Cardiac fibroblast (primary cell): Measurements from ENCODE around the gene OR5A2.

Source experiments
- DNase-seq, 2 donors: peaks; one replicate each; pipeline versions ENCODE4 v3.0.0 to v3.0.0-alpha.2; 2010; ENCODE audit warnings: low read depth in 2 of 2
- H3K4me3 ChIP-seq, 2 donors: replicated peaks in 1 of 2; 1 replicate in 1 of 2; 2 replicates in 1 of 2; pipeline ENCODE4 v1.5.1; 2011; ENCODE audit warnings: low read depth in 2 of 2, low read length in 2 of 2, mild to moderate bottlenecking in 2 of 2, moderate library complexity in 1 of 2
- TF ChIP-seq, protein P1 (sequence below): IDR thresholded peaks from one replicate; pipeline ENCODE4 v1.5.1; 2011; ENCODE audit warnings: low read depth, mild to moderate bottlenecking, low read length, inconsistent platforms

The OR5A2 gene, protein sequence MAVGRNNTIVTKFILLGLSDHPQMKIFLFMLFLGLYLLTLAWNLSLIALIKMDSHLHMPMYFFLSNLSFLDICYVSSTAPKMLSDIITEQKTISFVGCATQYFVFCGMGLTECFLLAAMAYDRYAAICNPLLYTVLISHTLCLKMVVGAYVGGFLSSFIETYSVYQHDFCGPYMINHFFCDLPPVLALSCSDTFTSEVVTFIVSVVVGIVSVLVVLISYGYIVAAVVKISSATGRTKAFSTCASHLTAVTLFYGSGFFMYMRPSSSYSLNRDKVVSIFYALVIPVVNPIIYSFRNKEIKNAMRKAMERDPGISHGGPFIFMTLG

DNA sequence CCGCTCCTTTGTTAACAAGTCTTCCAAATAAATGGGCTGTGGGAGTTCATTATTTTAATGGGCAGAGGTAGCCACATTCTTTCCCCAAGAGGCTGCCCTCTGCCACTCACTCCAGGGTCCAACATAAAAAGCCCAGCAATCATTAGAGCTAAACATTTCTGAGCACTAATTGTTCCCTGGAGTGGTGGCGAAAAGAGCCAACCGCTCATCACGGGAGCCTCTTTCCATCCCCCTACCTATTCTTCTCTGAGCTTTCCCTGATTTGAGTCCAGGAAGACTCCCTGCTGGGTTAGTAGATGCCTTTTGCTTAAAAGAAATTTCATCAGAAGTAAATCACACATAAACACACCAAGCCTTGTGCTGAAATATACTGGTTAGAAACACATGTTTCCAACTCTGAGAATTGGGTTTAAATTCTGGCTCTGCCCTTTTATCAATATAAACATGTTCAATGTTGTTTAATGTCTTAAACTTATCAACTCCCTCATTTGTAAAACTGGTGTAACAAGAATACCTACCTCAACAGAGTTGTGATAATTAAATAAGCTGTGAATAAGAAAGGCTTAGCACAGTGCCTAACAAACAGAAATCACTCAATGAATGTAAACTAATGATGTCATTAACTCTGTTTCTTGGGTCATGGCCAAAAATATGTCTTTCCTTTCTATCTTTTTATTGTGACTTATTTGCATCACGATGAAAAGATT, at the start of gene OR5A2:
OR5A2 (minus strand) TSS at position 53 of the 707 bp plus-strand sequence. CDS start 3,460 bp downstream, outside the sequence.
- no peak within 1 kb of the TSS for H3K4me3 ChIP-seq
- no peak for DNase-seq
- TF ChIP-seq, protein P1, sequence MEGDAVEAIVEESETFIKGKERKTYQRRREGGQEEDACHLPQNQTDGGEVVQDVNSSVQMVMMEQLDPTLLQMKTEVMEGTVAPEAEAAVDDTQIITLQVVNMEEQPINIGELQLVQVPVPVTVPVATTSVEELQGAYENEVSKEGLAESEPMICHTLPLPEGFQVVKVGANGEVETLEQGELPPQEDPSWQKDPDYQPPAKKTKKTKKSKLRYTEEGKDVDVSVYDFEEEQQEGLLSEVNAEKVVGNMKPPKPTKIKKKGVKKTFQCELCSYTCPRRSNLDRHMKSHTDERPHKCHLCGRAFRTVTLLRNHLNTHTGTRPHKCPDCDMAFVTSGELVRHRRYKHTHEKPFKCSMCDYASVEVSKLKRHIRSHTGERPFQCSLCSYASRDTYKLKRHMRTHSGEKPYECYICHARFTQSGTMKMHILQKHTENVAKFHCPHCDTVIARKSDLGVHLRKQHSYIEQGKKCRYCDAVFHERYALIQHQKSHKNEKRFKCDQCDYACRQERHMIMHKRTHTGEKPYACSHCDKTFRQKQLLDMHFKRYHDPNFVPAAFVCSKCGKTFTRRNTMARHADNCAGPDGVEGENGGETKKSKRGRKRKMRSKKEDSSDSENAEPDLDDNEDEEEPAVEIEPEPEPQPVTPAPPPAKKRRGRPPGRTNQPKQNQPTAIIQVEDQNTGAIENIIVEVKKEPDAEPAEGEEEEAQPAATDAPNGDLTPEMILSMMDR: no peak

DNA sequence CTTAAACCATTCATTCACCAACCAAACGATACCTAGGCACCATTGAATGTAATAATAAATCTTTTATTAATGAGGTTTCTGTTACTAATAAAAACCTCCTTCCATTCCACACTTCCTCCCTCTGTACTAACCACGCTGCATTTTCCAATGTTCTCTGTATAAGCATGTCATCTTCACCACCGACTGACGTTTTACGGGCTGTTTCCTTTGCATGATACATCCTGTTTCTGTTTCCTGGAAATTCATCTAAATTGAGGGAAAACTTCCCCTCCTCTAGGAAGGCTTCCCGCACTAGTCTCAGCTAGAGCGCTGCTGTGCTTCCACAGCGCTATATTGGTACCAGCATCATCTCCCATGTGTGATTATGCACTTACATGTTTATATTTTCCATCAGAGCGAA, 49.0 kb upstream of the OR5A2 start:
- no peak overlapping the region for H3K4me3 ChIP-seq
- DNase-seq: no peak
- TF ChIP-seq, protein P1: no peak

DNA sequence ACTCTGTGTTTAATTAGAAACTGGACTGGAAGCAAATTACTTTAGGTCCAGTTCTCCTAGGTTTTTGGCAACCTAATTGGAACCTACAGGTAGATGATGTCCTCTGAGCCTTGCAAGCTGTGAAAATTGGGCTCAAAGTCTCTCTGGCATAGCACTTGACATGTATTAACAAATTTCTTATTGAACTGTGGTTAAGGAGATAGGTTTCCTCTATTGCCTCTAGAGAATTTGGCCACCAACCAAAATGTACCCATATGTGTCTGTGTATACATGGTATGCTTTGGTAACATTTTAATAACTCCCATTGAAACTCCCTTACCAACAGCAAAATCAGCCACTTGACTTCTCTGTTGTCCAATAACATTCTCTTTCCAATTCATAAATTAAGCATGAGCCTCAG, 46.8 kb upstream of the OR5A2 start, which contains the start of gene OR4D10:
OR4D10 (plus strand) TSS at position 301 of the 400 bp plus-strand sequence. CDS start 4,115 bp downstream, outside the sequence.
- TF ChIP-seq, protein P1: no peak

DNA sequence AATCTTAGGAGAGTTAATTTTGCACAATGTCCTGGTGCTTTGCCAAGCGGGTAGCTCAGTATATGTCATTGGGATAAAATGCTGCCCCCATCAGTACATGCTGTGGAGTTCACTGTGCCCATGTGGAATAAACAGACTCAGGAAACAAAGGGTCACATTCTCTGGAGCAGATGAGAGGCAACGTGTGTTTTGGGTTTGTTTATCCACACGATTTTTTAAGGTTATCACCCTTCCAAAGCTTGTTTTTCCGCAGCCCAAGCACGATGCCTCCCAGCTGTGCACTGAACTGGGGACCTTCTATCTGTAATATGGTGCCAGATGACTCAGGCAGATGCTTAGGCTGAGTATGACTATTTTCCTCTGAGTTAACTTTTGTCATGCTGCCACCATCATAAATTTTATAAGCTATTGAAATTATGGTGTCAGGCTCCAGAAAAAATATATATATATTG, 37.0 kb upstream of the OR5A2 start:
- peak; percentile 22 to 31 for DNase-seq
- TF ChIP-seq, protein P1: no peak
- no peak overlapping the region for H3K4me3 ChIP-seq

More for the DNA sequence above, 46.8 kb upstream of the OR5A2 start, which contains the start of gene OR4D10:
- H3K4me3 ChIP-seq: no peak within 1 kb of the TSS
- DNase-seq: no peak

DNA sequence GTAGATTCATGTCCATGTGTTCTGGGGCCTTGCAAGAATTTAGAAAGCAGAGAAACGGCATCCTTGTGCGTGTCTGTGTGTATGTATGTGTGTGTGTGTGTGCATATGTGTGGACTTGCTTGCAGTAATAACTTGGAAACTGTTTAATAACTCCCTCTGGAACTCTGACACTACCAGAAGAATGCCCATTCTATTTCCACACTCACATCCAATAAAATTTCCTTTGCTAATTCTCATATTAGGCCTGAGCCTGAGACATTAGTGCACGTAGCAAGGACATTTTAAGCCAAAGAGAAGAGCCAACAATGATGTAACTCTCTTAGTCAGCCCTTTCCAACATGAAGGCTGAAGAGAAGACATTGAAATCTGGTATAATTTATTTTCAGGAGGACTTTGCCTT, 33.7 kb upstream of the OR5A2 start:
- no peak overlapping the region for H3K4me3 ChIP-seq
- DNase-seq: no peak
- TF ChIP-seq, protein P1: no peak

DNA sequence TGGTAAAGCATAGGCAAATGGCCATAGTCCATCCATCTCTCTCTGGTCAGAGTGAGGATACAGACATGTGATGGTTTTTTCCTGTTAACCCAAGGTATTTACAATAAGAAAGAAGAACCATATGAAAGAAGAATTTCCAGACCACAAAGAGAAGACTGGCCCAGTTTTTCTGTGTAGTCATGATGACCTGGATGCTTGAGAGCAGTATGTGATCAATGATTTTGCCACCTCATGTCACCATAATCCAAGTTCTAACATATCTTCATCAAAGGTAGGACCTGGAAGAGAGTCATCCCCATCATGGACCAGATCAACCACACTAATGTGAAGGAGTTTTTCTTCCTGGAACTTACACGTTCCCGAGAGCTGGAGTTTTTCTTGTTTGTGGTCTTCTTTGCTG, 30.4 kb upstream of the OR5A2 start, which contains the start of gene OR4D6:
OR4D6 (plus strand) TSS at position 301 of the 400 bp plus-strand sequence; CDS start at position 301, 0 bp downstream.
- DNase-seq: no peak
- H3K4me3 ChIP-seq: no peak within 1 kb of the TSS
- TF ChIP-seq, protein P1: no peak
